ENCODE data around the gene CSNK1A1.

GRCh38 chr5:149596712-149597111, 45.5 kb upstream of the CSNK1A1 start:
- no peak for TF ChIP-seq SUZ12 (IDR thresholded peaks at IDR 0.05; ENCODE audit: extremely low read depth, insufficient read depth, insufficient read length)
- no peak for TF ChIP-seq YY1 (IDR thresholded peaks at IDR 0.05; ENCODE audit: insufficient read depth, insufficient read length)

Data from NT2/D1 (cell line).